ENCODE measurements around the gene SGMS1. TPM values are rescaled to one million over a fixed set of nuclear protein-coding genes. Genes with fewer than 3 reads are reported as not detected.

Gene SGMS1
- total RNA-seq, 1 experiment from 2014 or later = 24.7 TPM

DNA sequence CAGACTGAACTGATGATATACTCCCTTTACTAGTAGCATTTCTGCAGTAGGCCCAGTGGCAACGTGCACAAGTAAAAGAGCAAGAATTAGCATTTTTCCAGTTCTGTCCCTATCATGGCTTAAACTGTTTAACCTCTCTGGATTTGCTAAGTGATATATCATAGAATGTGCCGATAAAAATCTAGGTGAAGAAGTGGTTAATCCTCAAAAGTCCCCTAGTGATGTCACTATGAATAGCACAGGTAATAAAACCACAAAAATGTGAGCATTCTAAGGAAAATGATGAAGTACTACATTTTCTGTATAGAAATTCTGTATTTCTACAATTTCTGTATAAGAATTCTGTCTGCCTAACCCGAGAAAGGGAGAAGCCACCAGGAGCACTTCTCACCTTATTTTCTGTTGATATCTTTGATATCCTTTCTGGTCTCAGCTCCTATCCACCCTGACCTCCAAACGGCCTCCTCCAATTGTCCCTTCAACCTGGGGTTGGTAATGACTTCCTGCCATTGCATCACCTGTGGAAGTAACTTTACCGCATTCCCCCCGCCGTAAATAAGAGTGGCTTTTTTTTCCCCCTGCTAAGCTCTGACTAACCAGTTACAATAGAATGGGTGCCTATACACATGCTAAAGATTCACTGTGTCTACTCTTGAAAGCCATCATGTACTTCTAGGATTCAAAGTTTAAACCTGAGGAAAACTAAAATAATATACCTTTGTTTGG, 216.5 kb downstream of the SGMS1 start:
- TF ChIP-seq, protein P1, sequence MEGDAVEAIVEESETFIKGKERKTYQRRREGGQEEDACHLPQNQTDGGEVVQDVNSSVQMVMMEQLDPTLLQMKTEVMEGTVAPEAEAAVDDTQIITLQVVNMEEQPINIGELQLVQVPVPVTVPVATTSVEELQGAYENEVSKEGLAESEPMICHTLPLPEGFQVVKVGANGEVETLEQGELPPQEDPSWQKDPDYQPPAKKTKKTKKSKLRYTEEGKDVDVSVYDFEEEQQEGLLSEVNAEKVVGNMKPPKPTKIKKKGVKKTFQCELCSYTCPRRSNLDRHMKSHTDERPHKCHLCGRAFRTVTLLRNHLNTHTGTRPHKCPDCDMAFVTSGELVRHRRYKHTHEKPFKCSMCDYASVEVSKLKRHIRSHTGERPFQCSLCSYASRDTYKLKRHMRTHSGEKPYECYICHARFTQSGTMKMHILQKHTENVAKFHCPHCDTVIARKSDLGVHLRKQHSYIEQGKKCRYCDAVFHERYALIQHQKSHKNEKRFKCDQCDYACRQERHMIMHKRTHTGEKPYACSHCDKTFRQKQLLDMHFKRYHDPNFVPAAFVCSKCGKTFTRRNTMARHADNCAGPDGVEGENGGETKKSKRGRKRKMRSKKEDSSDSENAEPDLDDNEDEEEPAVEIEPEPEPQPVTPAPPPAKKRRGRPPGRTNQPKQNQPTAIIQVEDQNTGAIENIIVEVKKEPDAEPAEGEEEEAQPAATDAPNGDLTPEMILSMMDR (IDR thresholded peaks at IDR 0.05; ENCODE audit: unreplicated experiment) = no peak
- no peaks in the 10 kb centered on the region for H3K27me3 Mint-ChIP-seq (ENCODE audit: insufficient read depth, unreplicated experiment)
- peak; percentile 52 for DNase-seq (ENCODE audit: unreplicated experiment)
- H3K36me3 Mint-ChIP-seq (ENCODE audit: insufficient read depth, unreplicated experiment) = peaks cover 6% of the 10 kb centered on the region
- no TSS peak for BruUV-seq (replicated peaks)
- POLR2A ChIA-PET = interaction anchor here (0.6 to 1.4 kb wide), 5 partner anchors 10 to 215 kb away, joined by 3 read pairs; no protein-coding TSS in a partner anchor
- CTCF ChIA-PET = interaction anchor here (0.7 to 2.0 kb wide), 6 partner anchors 10 to 200 kb away, joined by 3 to 7 read pairs (median 4); no protein-coding TSS in a partner anchor
- H3K27ac Mint-ChIP-seq (ENCODE audit: low read depth, unreplicated experiment) = peak overlapping the region; percentile 25
- no peak overlapping the region for H3K4me3 Mint-ChIP-seq (ENCODE audit: unreplicated experiment)
- intact Hi-C loops (cut with micrococcal nuclease) = no loop called here
- H3K9me3 Mint-ChIP-seq (ENCODE audit: unreplicated experiment) = no peaks in the 10 kb centered on the region
- H3K4me1 Mint-ChIP-seq (ENCODE audit: insufficient read depth, unreplicated experiment) = peaks cover 30% of the 10 kb centered on the region

- BruUV-seq (replicated peaks) = no TSS peak
- CTCF ChIA-PET = interaction anchor here (0.9 to 2.0 kb wide), 3 partner anchors 9 to 97 kb away, joined by 3 to 5 read pairs (median 5); no protein-coding TSS in a partner anchor
- no peaks in the 10 kb centered on the region for H3K9me3 Mint-ChIP-seq (ENCODE audit: unreplicated experiment)
- no peak overlapping the region for H3K4me3 Mint-ChIP-seq (ENCODE audit: unreplicated experiment)
- H3K27ac Mint-ChIP-seq (ENCODE audit: low read depth, unreplicated experiment) = peak overlapping the region; percentile 25
- DNase-seq (ENCODE audit: unreplicated experiment) = no peak
- H3K4me1 Mint-ChIP-seq (ENCODE audit: insufficient read depth, unreplicated experiment) = peaks cover 30% of the 10 kb centered on the region
- intact Hi-C loops (cut with micrococcal nuclease) = no loop called here
- POLR2A ChIA-PET = interaction anchor here (0.6 to 2.8 kb wide), 6 partner anchors 7 to 216 kb away, joined by 3 to 15 read pairs (median 4); no protein-coding TSS in a partner anchor
- TF ChIP-seq, protein P1 (IDR thresholded peaks at IDR 0.05; ENCODE audit: unreplicated experiment) = no peak
- H3K36me3 Mint-ChIP-seq (ENCODE audit: insufficient read depth, unreplicated experiment) = peaks cover 6% of the 10 kb centered on the region
- H3K27me3 Mint-ChIP-seq (ENCODE audit: insufficient read depth, unreplicated experiment) = no peaks in the 10 kb centered on the region
These were observed 217.2 kb downstream of the SGMS1 start for GRCh38 chr10:50406457-50407070.

DNA sequence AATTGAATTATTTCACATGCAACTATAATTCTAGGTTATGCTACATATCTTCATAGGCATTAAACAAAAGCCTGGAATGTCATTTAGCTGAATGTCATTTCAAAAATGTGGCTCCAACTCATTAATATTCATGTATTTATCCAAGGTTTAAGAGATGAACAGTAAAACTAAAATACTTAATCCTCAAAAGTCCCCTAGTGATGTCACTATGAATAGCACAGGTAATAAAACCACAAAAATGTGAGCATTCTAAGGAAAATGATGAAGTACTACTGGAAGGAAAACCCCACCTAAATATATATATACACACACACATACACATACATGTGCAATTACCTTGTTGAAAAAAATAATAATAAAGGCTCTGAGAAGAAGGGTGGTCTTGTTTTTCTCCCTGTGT, 218.0 kb downstream of the SGMS1 start:
- Mint-ChIP-seq H3K27ac (ENCODE audit: low read depth, unreplicated experiment) (no peak overlapping the region), H3K9me3 (ENCODE audit: unreplicated experiment) (no peaks in the 10 kb centered on the region), H3K4me1 (ENCODE audit: insufficient read depth, unreplicated experiment) (peaks cover 30% of the 10 kb centered on the region), H3K27me3 (ENCODE audit: insufficient read depth, unreplicated experiment) (no peaks in the 10 kb centered on the region), H3K4me3 (ENCODE audit: unreplicated experiment) (no peak overlapping the region), H3K36me3 (ENCODE audit: insufficient read depth, unreplicated experiment) (peaks cover 3% of the 10 kb centered on the region)
- BruUV-seq (replicated peaks) = no TSS peak
- ChIA-PET POLR2A (interaction anchor here (1.2 to 2.8 kb wide), 3 partner anchors 8 to 12 kb away, joined by 6 to 15 read pairs (median 7); no protein-coding TSS in a partner anchor), CTCF (interaction anchor here (1.7 to 2.0 kb wide), 2 partner anchors 9 to 10 kb away, joined by 3 to 5 read pairs; no protein-coding TSS in a partner anchor)
- DNase-seq (ENCODE audit: unreplicated experiment) = no peak
- intact Hi-C loops (cut with micrococcal nuclease) = no loop called here
- TF ChIP-seq, protein P1 (IDR thresholded peaks at IDR 0.05; ENCODE audit: unreplicated experiment) = no peak

Data from MCF 10A (cell line).